HepG2 (cell line): ENCODE measurements around the gene MED23. TPM values are rescaled to one million over a fixed set of nuclear protein-coding genes. Genes with fewer than 3 reads are reported as not detected.

Experiments
- CBX1 ChIP-seq: IDR thresholded peaks from one replicate; pipeline ENCODE4 v1.6.1; 2016; ENCODE audit warnings: antibody characterized with exemption, low read depth
- EZH2 ChIP-seq: conservative IDR thresholded peaks from 2 replicates; pipeline ENCODE4 v1.6.1; 2012; ENCODE audit warnings: mild to moderate bottlenecking, low read depth, low read length, moderate library complexity
- GPN1 ChIP-seq: sonication (generic); formaldehyde crosslinking; IDR thresholded peaks from 2 replicates; pipeline ENCODE4 v1.5.1; 2020; ENCODE audit warnings: missing genetic modification reagents, borderline replicate concordance
- HNF4G ChIP-seq, 2 experiments: sonication (generic) in 1 of 2; formaldehyde crosslinking in 1 of 2; IDR thresholded peaks; 2 replicates each; pipeline versions ENCODE4 v1.4.0 to v1.6.1; 2011 to 2020; ENCODE audit warnings: borderline replicate concordance in 2 of 2, low read depth in 2 of 2, mild to moderate bottlenecking in 2 of 2, low read length in 1 of 2, missing genetic modification reagents in 1 of 2, moderate library complexity in 1 of 2
- NFYC ChIP-seq: IDR thresholded peaks from 2 replicates; pipeline ENCODE4 v1.6.1; 2016; ENCODE audit warnings: missing genetic modification reagents, missing compliant biosample characterization
- RFXANK ChIP-seq: IDR thresholded peaks from 2 replicates; pipeline ENCODE4 v1.6.1; 2016
- SP5 ChIP-seq: IDR thresholded peaks from 2 replicates; pipeline ENCODE4 v1.6.1; 2016; ENCODE audit warnings: low read depth, borderline replicate concordance
- TSC22D2 ChIP-seq: sonication (generic); formaldehyde crosslinking; IDR thresholded peaks from 2 replicates; pipeline ENCODE4 v1.5.1; 2020; ENCODE audit warnings: missing genetic modification reagents, mild to moderate bottlenecking, borderline replicate concordance
- ZBTB20 ChIP-seq: sonication (generic); formaldehyde crosslinking; IDR thresholded peaks from 2 replicates; pipeline ENCODE4 v1.8.1; 2023; ENCODE audit warnings: missing genetic modification reagents, low read depth, mild to moderate bottlenecking, borderline replicate concordance
- ZNF317 ChIP-seq: sonication (generic); formaldehyde crosslinking; IDR thresholded peaks from 2 replicates; pipeline ENCODE4 v1.5.0; 2020; ENCODE audit warnings: mild to moderate bottlenecking, missing genetic modification reagents
- ZNF557 ChIP-seq: sonication (generic); formaldehyde crosslinking; IDR thresholded peaks from 2 replicates; pipeline ENCODE4 v1.4.0; 2020; ENCODE audit warnings: missing genetic modification reagents
- ZNF674 ChIP-seq: sonication (generic); formaldehyde crosslinking; IDR thresholded peaks from 2 replicates; pipeline ENCODE4 v1.5.0; 2020; ENCODE audit warnings: low read depth, mild to moderate bottlenecking, missing genetic modification reagents
- ZNF724P ChIP-seq: sonication (generic); formaldehyde crosslinking; IDR thresholded peaks from 2 replicates; pipeline ENCODE4 v1.8.0; 2022; ENCODE audit warnings: missing genetic modification reagents, borderline replicate concordance
- ZNF777 ChIP-seq: sonication (generic); formaldehyde crosslinking; IDR thresholded peaks from 2 replicates; pipeline ENCODE4 v1.4.0; 2020; ENCODE audit warnings: missing genetic modification reagents
- polyA plus RNA-seq, 8 experiments: library from polyadenylated mRNA; depleted of rRNA in 3 of 8; stranded (reverse) in 7 of 8; unstranded in 1 of 8; fragments of >200 nt; fragmentation: Illumina TruSeq in 4 of 8; extraction: Trizol in 4 of 8; gene quantifications; 2 replicates each; pipeline versions ENCODE4 v1.2.1 to v1.2.3, GENCODE V29; 2011 to 2016; ENCODE audit warnings: low read depth in 4 of 8, missing spikeins in 1 of 8, mixed read lengths in 1 of 8; ENCODE audit not compliant: insufficient read depth in 1 of 8
- total RNA-seq, 5 experiments: library from RNA; depleted of rRNA; stranded (reverse); fragments of >200 nt; fragmentation: Illumina TruSeq; extraction: Trizol; gene quantifications; 2 replicates each; pipeline ENCODE4 v1.2.3, GENCODE V29; 2016; ENCODE audit warnings: low read depth in 1 of 5
- TF ChIP-seq, protein P1 (sequence below), 2 experiments: sonication (generic) in 1 of 2; formaldehyde crosslinking in 1 of 2; IDR thresholded peaks; 2 replicates each; pipeline versions ENCODE4 v1.6.1 to v1.9.0; 2014 to 2022; ENCODE audit warnings: antibody characterized with exemption in 1 of 2, borderline replicate concordance in 1 of 2, inconsistent platforms in 1 of 2, low read depth in 1 of 2, missing genetic modification reagents in 1 of 2
- TF ChIP-seq, protein P2 (sequence below): IDR thresholded peaks from 2 replicates; pipeline ENCODE4 v1.6.1; 2016; ENCODE audit warnings: low read depth, control low read depth
- TF ChIP-seq, protein P3 (sequence below): conservative IDR thresholded peaks from 2 replicates; pipeline ENCODE4 v1.6.1; 2018; ENCODE audit warnings: missing genetic modification reagents
- TF ChIP-seq, protein P4 (sequence below): sonication (generic); formaldehyde crosslinking; IDR thresholded peaks from 2 replicates; pipeline ENCODE4 v1.5.0; 2020; ENCODE audit warnings: missing genetic modification reagents, mild to moderate bottlenecking, borderline replicate concordance
- TF ChIP-seq, protein P5 (sequence below): sonication (generic); formaldehyde crosslinking; conservative IDR thresholded peaks from 2 replicates; pipeline ENCODE4 v1.4.0; 2020; ENCODE audit warnings: missing genetic modification reagents

Gene MED23
- total and polyA plus RNA-seq, 2 of the 13 experiments (the other 11 are each of a cell fraction or from before 2014, with no cell fraction given), result 34.9 to 50.5 TPM

DNA sequence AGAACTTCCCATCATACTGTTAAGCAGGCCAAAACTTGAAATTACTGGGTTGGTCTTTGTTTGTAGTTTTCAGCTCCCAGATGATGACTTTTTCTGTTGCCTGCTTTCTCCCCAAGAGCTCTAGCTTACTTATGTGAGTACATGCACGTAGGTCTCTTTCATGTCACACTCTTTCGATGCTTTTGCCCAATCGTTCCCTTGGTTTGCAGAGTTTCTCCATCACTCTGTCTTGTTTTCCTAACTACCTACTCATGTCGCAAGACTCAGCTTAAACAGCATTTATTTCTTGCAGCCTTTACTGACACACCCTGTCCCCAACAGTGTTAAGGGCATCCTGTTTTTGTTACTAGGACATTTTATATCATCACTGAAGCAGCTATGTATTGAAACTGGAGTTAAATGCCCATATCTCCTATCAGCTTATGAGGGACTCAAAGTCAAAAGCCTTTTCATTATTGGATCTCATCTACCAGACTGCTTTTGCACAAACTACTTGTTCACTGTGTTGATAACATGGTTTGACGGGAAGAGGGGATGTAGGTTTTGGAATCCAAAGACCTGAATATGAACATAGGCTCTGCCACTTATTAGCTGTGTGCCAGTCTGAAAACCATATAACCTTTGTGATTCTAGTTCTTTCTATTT is 52.1 kb downstream of the MED23 start (continued):
- TF ChIP-seq, protein P1, sequence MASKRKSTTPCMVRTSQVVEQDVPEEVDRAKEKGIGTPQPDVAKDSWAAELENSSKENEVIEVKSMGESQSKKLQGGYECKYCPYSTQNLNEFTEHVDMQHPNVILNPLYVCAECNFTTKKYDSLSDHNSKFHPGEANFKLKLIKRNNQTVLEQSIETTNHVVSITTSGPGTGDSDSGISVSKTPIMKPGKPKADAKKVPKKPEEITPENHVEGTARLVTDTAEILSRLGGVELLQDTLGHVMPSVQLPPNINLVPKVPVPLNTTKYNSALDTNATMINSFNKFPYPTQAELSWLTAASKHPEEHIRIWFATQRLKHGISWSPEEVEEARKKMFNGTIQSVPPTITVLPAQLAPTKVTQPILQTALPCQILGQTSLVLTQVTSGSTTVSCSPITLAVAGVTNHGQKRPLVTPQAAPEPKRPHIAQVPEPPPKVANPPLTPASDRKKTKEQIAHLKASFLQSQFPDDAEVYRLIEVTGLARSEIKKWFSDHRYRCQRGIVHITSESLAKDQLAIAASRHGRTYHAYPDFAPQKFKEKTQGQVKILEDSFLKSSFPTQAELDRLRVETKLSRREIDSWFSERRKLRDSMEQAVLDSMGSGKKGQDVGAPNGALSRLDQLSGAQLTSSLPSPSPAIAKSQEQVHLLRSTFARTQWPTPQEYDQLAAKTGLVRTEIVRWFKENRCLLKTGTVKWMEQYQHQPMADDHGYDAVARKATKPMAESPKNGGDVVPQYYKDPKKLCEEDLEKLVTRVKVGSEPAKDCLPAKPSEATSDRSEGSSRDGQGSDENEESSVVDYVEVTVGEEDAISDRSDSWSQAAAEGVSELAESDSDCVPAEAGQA (IDR thresholded peaks at IDR 0.05; ENCODE audit: low read depth), result no peak
- TF ChIP-seq, protein P1 (CRISPR knock-in tag; IDR thresholded peaks at IDR 0.05; ENCODE audit: borderline replicate concordance), result no peak
- TF ChIP-seq SP5 (no peak), ZNF674 (CRISPR knock-in tag) (no peak), ZNF317 (CRISPR knock-in tag) (no peak), TSC22D2 (CRISPR knock-in tag) (no peak), EZH2 (no peak), RFXANK (CRISPR knock-in tag) (no peak), ZBTB20 (CRISPR knock-in tag) (no peak), HNF4G (IDR thresholded peaks at IDR 0.05; ENCODE audit: borderline replicate concordance, low read depth, low read length) (no peak), HNF4G (CRISPR knock-in tag; IDR thresholded peaks at IDR 0.05; ENCODE audit: borderline replicate concordance, low read depth) (no peak), ZNF724P (CRISPR knock-in tag) (no peak), CBX1 (peak; percentile 56), ZNF777 (CRISPR knock-in tag) (no peak), ZNF557 (no peak), NFYC (peak; percentile 46), GPN1 (CRISPR knock-in tag) (no peak)
- TF ChIP-seq, protein P2, sequence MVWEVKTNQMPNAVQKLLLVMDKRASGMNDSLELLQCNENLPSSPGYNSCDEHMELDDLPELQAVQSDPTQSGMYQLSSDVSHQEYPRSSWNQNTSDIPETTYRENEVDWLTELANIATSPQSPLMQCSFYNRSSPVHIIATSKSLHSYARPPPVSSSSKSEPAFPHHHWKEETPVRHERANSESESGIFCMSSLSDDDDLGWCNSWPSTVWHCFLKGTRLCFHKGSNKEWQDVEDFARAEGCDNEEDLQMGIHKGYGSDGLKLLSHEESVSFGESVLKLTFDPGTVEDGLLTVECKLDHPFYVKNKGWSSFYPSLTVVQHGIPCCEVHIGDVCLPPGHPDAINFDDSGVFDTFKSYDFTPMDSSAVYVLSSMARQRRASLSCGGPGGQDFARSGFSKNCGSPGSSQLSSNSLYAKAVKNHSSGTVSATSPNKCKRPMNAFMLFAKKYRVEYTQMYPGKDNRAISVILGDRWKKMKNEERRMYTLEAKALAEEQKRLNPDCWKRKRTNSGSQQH, result no peak
- TF ChIP-seq, protein P3, sequence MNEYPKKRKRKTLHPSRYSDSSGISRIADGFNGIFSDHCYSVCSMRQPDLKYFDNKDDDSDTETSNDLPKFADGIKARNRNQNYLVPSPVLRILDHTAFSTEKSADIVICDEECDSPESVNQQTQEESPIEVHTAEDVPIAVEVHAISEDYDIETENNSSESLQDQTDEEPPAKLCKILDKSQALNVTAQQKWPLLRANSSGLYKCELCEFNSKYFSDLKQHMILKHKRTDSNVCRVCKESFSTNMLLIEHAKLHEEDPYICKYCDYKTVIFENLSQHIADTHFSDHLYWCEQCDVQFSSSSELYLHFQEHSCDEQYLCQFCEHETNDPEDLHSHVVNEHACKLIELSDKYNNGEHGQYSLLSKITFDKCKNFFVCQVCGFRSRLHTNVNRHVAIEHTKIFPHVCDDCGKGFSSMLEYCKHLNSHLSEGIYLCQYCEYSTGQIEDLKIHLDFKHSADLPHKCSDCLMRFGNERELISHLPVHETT (CRISPR knock-in tag), result no peak
- TF ChIP-seq, protein P4, sequence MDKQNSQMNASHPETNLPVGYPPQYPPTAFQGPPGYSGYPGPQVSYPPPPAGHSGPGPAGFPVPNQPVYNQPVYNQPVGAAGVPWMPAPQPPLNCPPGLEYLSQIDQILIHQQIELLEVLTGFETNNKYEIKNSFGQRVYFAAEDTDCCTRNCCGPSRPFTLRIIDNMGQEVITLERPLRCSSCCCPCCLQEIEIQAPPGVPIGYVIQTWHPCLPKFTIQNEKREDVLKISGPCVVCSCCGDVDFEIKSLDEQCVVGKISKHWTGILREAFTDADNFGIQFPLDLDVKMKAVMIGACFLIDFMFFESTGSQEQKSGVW, result no peak
- TF ChIP-seq, protein P5, sequence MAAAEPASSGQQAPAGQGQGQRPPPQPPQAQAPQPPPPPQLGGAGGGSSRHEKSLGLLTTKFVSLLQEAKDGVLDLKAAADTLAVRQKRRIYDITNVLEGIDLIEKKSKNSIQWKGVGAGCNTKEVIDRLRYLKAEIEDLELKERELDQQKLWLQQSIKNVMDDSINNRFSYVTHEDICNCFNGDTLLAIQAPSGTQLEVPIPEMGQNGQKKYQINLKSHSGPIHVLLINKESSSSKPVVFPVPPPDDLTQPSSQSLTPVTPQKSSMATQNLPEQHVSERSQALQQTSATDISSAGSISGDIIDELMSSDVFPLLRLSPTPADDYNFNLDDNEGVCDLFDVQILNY (CRISPR knock-in tag), result no peak
